Suppressor macrophage treated with lipopolysaccharide for 4 hours (primary cell): ENCODE measurements around the gene GIGYF2.
A peak's percentile ranks its signal among the peaks of the same experiment; 100 is the strongest.
"Not testable (repeated sequence)": the region's sequence is repeated elsewhere in the genome, so short reads cannot be mapped to it uniquely, and the experiment has no call there.

Experiments used
- DNase-seq: peaks from one replicate; pipeline ENCODE4 v3.0.0-alpha.2; 2020

Gene GIGYF2

DNA sequence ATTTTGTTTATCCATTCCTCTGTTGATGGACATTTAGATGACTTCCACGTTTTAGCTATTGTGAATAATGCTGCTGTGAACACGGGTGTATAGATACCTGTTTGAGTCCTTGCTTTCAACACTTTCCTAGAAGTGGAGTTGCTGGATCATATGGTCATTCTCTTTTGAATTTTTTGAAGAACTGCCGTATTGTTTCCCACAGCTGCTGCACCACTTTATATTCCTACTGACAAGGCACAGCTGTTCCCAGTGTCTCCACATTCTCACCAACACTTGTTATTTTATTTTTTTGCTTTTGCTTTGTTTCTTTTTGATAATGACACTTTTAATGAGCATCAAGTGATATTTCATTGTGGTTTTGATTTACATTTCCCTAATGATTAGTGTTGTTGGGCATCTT lies 120.6 kb downstream of the GIGYF2 start:
- no peak for DNase-seq

GRCh38 chr2:232829988-232830387 lies 132.9 kb downstream of the GIGYF2 start:
- DNase-seq = no peak

DNA sequence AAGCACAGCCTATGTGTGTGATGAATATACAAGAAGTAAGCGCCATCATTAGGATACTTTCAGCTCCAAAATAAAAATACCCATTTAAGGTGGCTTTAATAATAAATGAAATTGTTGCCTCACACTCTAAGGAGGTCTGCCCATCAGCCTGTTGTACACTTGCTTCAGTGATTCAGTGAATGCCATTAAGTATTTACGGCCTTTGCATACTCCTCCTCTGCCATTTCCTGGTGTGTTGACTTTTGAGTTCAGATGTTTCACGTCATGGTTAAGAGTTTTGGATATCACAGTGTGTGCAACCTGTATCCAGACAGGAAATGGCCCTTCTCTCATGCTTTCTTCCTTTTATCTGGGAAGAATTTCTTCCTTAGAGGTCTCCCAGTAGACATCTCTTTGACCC lies 134.4 kb downstream of the GIGYF2 start:
- DNase-seq = no peak

DNA sequence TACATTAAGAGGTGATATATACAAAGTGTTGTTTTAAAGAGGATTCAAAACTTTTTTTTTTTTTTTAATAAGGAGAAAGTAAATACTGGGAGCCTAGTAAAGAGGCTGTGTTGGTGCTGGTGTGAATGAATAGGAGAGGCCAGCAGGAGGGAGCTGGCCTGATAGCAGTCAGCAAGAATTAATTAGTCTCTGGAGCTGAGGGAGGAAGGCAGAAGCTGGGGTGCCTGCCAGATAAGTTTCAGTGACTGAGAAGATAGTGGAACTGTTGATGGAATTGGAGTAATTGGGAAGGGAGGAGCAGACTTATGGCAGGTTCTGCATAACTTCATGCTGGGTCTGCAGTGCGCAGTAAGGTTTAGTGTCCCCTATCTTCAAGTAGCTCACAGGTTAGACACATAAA lies 136.7 kb downstream of the GIGYF2 start:
- DNase-seq = no peak

- DNase-seq = no peak
Measured at GRCh38 chr2:232835687-232836208, 138.6 kb downstream of the GIGYF2 start.

DNA sequence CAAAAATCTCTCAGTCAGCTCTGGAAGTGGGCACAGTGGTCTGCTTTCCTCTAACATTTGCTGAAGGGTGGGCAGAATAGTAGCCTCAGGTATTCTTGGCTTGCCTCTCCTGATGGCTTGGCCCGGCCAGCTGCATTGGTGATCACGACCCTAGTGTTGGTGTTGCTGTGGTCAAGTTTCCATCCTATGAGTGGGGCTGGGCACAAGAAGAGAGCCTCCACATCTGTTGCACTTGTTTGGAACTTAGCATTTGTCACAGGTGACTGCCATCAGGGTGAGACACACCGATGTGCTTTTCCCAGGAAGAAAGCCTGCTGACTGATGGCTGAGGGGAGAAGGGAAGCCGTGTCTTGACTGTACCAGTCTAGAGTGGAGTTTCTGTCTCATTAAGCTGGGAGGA lies 139.8 kb downstream of the GIGYF2 start:
- DNase-seq = no peak

DNA sequence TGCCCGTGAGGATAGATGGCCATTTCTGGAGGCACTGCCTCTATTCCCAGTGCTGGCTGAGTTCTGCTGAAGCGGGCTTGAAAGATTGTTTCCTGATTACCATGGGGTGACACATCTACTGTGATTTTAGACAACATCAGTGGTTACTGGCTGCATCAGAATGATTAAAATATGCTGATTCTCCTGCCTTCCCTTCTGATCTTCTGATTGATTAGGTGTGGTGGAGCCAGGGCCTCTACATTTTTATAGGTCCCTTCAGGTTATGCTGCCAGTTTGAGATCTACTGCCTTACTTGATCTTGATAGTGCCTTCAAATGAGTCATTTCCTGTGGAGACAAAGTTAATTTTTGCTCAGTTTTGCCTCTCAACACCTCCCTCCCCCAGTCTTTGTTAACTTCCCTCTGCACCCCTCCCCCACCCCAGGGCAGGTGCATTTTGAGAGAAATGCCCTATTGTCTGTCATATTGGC lies 141.3 kb downstream of the GIGYF2 start:
- DNase-seq = peak; percentile 9

- peak; percentile 79 for DNase-seq
Measured at GRCh38 chr2:232839411-232840079, 142.4 kb downstream of the GIGYF2 start.

- DNase-seq = no peak
Measured at GRCh38 chr2:232842689-232843088, 145.6 kb downstream of the GIGYF2 start.

- no peak for DNase-seq
Measured at GRCh38 chr2:232843834-232844233, 146.7 kb downstream of the GIGYF2 start.

DNA sequence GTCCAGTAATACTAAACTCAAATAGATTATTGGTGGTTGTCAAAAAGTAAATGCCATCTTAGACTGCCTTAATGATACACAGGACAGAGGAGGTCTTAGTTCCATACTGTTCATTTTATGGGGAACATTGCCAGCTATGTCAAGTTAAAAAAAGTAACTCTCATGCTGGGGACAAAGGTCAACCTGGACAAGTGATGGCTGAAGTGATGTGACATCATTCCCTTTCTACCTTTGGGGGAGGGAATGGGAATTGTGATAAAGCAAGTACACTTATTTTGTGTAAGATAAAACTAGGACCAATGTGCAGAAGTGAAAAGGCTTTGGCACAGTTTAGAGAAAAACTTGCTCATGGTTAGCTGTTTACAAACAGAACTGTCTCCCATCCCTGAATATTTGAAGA lies 148.9 kb downstream of the GIGYF2 start:
- no peak for DNase-seq

- no peak for DNase-seq
Measured at GRCh38 chr2:232850039-232850438, 152.9 kb downstream of the GIGYF2 start.

DNA sequence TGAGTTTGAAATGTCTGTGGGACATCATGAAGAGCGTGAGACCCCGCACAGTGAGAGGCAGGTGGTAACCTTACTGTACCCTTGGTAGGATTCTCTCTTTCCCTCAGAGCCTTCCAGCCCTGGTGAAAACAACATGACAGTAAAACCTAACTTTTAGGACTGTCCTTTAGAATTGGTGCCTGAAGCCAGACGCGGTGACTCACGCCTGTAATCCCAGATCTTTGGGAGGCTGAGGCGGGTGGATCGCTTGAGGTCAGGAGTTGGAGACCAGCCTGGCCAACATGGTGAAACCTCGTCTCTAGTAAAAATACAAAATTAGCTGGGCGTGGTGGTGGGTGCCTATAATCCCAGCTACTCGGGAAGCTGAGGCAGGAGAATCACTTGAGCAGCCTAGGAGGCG lies 154.9 kb downstream of the GIGYF2 start:
- DNase-seq = not testable (repeated sequence)

- no peak for DNase-seq
Measured at GRCh38 chr2:232852676-232853075, 155.5 kb downstream of the GIGYF2 start.

DNA sequence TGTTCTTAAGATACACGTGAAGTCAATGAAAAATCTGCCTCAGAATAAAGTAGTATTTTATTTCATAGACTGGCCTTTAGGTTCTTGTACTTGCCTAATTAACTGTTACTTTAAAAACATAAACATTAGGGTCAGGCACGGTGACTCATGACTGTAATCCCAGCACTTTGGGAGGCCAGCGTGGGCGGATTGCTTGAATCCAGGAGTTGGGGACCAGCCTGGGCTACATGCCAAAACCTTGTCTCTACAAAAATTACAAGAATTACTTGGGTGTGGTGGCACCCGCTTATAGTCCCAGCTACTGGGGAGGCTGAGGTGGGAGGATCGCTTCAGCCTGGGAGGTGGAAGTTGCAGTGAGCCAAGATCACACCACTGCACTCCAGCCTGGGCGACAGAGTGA lies 157.0 kb downstream of the GIGYF2 start:
- peak; percentile 12 for DNase-seq

- no peak for DNase-seq
Measured at GRCh38 chr2:232857158-232857563, 160.0 kb downstream of the GIGYF2 start.

DNA sequence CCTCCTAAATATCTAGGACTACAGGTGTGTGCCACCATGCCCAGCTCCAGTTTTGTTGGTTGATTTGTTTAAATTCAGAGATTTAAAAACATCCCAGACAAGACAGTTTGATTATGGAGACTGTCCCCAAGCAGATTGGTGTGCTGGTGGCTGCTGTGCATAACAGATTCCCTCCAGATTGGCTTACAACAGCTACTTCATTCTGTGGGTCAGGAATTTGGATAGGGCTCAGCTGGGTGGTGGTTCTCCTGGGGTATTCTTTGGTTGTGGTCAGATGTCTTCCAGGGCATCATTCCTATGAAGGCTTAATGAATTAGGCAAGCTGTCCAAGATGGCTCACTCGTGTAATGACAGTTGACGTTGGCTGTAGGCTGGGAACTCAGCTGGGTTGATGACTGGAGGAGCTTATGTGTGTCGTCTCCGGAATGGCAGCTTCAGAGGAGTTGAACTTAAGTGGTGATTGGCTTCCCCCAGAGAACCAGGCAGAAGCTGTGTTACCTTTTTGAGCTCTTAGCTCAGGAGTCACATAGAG lies 162.3 kb downstream of the GIGYF2 start:
- DNase-seq = no peak

DNA sequence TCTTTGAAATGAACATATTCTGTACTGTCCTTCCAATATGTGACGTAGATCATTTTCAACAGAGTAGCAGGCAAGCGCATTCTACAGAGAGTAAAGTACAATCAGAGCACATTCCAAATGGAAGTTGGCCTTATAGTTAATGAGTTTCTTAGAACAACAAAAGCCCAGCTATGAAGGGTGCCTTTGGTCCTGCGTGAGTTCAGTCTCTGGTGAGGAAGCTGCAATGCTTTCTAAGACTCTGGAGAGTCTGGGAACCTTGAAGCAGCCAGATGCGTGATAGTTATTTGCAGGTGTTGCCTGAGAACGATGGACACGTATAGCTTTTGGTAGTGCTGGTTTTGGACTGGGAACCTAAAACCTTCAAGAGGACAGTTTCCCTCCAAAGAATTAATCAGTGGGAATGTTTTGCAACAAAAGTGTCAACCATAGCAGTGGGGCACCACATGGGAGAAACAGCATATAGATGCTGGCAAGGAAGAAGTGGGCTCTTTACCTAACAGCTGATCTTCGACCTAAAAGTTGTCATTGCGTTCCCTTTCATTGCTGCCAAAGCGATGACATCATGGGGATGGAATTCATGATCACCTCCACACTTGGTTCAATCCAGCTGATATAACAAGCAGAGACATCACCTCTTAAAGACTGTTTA lies 163.6 kb downstream of the GIGYF2 start:
- DNase-seq = no peak

GRCh38 chr2:232861353-232861752 lies 164.2 kb downstream of the GIGYF2 start:
- no peak for DNase-seq

GRCh38 chr2:232863996-232864395 lies 166.9 kb downstream of the GIGYF2 start:
- no peak for DNase-seq

DNA sequence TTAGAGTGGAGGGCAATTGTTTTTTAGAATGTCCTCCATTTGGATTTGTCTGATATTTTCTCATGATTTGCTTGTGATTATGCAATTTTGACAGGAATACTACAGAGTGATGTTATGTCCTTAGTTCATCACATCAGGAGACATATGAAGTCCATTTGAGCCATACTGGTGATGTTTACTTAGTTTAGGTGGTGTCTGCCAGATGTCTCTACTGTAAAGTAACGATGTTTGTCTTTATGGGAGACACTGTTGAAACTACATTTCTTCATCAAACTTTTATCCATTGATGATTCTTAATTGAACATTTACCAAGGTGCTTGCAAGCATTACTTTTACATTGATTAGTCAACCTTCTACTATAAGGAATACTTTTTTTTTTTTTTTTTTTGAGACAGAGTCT lies 168.0 kb downstream of the GIGYF2 start:
- no peak for DNase-seq

GRCh38 chr2:232866104-232866503 lies 169.0 kb downstream of the GIGYF2 start:
- no peak for DNase-seq

GRCh38 chr2:232869138-232870017 lies 172.2 kb downstream of the GIGYF2 start:
- DNase-seq = no peak
